UCSD-AML1 (cell line): ENCODE results near the gene KRTAP5-8.
"Not testable (repeated sequence)": the region's sequence is repeated elsewhere in the genome, so short reads cannot be mapped to it uniquely, and the experiment has no call there.

Source experiments
- DNase-seq: peaks from one replicate; lab custom pipeline; 2025; ENCODE audit not compliant: unreplicated experiment; lab: John Stamatoyannopoulos, UW

The KRTAP5-8 gene

DNA sequence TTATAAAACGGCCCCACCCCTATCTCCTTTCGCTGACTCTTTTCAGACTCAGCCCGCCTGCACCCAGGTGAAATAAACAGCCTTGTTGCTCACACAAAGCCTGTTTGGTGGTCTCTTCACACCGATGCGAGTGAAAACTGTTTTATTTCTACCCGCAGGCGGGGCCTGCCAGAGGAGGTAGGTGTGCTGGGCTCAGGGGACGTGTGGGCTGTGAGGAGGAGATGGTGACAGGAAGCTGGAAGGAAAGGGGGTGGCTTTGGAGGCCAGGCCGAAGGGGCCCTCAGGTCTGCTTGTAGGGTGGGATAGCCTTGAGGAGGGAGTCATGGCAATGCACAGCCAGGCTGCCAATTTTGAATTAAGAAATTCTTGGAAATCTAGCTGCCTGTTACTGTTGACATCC is 32.0 kb upstream of the KRTAP5-8 start:
- DNase-seq, result no peak

DNA sequence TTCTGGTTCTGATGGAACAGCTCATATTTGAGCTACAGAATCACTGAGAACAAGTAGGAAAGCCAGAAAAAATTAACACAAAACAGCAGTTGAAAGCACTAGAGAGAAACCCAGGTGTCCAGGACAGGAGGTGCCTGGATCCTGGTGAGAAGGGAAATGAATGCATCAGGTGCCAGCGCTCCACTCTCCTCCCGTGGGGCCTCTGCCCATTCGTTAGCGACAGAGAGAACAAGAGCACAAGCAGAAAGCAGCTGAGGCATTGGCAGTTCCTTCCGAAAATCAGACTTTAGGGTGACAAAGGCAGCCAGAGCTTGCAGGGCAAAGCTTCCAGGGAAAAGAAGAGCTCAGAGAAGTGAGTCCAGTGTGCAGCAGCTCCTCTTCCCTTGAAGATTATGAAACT is 30.7 kb upstream of the KRTAP5-8 start:
- no peak for DNase-seq

DNA sequence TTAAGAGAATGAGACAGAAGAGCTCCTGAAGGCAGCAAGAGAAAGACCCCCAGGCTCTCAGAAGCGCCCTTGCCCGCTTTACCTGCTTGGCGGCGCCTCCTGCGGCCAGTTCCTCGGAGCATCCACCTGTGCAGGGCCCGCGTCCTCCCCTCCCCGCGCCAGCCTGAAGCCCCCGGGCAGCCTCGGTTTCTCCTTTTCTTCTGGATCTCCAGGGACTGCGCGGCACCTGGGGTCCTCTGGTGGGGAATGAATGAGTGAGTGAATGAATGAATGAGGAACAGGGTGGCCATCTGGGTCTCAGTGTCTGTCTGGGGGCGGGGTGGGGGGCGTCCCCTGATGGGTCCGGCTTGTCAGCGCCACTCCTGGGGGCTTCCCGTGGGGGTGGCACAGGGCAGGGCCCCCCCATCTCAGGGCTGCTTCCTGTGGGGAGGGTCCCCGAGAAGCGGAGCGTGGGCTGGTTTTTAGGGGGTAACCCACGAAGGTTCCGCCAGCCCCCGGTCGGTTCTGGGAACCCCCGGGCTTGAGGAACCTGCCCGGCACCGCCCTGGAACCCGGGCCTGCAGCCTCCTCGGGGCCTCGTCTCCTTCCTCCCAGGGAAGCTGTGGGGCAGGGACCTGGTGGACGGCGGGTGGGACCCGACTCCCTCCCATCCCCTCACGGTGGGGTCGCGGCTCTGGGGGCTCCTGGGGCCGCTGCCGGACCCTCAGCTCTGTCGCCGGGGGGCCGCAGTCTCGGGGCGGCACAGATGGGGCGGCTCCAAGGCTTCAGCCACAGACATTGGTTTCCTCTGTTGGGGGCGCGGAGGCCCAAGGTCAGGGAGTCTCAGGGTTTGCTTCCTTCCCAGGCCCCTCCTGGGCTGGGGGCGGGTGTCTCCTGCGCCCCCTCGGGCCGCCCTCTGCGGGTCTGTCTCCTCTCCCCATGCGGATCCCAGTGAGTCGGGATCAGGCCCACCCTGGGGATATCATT is 19.0 kb upstream of the KRTAP5-8 start:
- no peak for DNase-seq

DNA sequence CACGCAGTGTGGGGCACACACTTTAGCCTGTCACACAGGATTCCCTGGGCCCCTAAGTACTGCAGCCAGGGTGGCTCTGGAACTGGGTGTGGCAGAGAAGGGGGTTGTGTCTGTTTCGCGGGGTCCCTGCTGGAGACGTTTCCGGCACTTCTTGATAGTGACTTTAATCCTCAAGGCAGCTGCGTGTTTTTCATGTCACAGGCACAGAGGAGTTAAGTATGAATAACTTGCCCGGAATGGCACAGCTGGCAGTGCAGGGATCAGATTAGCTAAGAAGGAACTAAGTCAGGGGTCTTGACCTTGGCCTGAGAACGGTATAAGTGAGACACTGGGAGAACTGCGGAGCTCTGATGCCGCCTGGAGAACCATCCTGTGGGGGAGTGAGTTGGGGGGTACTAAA is 18.3 kb upstream of the KRTAP5-8 start:
- no peak for DNase-seq

DNA sequence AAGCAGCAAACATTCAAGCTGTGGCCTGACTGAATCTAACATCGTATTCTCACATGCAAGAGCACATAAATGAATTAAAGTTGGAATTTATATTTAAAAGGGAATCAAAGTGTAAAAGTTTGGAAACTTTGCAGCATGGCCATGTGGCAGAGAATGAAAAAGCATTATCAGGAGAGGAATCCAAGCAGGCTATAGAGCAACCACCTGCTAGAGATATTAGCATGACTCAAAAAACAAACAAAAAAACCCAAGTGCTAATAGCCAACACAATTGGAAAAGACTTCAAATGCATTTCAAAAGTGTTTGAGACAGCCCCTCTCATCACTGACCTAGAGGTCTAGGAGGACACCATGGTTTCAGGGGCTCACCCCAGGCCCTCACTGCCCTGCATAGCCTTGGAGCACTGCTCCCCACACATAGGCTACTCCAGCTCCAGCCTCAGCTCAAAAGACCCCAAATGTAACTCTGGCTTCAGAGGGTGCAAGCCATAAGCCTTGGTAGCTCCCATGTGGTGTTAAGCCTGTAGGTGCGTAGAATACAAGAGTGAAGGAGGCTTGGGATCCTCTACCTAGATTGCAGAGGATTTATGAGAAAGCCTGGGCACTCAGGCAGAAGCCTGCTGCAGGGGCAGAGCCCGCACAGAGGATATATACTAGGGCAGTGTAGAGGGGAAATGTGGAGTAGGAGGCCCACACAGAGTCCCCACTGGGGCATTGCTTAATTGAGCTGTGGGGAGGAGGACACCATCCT is 12.5 kb upstream of the KRTAP5-8 start:
- DNase-seq, result no peak

DNA sequence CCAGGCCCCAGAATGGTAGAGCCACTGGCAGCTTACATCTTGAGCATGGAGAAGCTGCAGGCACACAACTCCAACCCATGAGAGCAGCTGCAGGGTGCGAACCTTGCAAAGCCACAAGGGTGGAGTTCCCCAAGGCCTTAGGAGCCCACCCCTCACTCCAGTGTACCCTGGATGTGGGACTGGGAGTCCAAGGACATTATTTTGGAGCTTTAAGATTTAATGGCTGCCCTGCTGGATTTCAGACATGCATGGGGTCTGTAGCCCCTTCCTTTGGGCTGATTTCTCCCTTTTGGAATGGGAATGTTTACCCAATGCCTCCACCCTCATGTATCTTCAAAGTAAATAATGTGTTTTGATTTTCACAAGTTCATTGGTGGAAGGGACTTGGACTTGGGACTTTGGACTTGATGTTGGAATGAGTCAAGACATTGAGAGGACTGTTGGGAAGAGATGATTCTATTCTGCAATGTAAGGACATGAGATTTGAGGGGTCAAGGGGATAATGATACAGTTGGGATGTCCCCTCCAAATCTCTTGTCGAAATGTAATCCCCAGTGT is 11.8 kb upstream of the KRTAP5-8 start:
- no peak for DNase-seq

DNA sequence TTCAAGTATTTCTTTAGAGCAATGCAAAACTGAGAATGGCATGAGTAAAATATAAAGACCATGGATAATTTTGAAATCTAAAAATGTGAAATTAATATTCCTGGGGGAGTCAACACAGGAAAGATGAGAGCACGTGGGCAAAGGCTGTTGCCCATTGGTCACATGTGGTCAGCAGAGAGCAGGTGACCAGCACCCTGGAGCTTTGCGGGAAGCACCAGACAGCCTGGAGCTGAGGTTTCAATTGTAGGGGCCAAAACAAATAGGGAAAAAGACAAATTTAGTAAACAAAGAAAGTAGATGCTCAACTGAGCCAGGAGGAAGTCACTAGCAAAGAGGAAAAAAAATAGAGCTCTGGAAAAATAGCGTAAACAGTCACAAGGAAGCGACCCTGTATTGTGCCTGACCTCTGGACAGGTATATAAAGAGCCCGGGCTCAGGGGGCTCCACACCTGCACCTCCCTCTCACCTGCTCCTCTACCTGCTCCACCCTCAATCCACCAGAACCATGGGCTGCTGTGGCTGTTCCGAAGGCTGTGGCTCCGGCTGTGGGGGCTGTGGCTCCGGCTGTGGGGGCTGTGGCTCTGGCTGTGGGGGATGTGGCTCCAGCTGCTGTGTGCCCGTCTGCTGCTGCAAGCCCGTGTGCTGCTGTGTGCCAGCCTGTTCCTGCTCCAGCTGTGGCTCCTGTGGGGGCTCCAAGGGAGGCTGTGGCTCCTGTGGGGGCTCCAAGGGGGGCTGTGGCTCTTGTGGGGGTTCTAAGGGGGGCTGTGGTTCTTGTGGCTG is 10.8 kb upstream of the KRTAP5-8 start, which contains the start of gene KRTAP5-7:
Gene KRTAP5-7, plus strand, starts transcription at position 472 of the 780 bp plus-strand sequence. Its CDS starts 34 bp downstream, at position 506.
- not testable (repeated sequence) for DNase-seq

DNA sequence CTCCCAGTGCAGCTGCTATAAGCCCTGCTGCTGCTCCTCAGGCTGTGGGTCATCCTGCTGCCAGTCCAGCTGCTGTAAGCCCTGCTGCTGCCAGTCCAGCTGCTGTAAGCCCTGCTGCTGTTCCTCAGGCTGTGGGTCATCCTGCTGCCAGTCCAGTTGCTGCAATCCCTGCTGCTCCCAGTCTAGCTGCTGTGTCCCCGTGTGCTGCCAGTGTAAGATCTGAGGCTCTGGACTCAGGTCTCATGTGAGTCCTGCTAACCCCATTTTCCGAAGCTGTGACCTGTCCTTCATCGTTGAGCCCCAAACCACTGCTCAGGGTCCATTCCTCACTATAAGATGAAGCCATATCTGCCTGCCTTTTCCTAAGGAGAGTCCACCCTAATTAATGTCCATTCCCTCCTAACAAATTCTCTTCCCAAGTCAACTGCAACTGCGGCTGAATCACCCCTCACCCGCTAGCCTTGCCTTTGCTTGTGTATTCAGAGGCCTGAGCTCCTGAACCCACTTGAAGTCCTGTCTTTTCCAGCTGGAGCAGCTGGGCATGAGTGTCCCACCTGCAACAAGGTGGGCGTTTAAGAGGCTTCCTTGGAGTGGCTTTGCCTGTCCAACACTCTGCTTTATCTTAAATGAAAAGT is 10.1 kb upstream of the KRTAP5-8 start:
- no peak for DNase-seq

DNA sequence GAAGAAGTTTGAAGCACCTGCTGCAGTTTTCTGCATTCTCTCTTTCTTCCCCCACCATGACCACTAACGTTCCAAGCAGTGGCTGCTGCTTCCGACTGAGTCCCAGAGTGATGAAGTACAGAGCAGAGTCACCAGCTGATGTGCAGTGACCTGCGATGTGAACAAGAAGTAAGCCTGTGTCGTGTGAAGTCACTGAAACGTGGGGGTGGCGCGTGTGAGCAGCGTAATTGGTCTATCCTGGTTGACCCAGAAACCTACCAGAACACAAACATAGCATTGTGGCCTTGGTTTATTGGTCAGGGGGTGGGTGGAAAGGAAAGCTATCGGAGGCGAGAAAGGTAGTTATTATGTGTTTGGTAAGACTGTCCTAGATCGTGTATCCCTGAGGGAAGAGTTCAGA is 7.2 kb upstream of the KRTAP5-8 start:
- DNase-seq, result no peak

DNA sequence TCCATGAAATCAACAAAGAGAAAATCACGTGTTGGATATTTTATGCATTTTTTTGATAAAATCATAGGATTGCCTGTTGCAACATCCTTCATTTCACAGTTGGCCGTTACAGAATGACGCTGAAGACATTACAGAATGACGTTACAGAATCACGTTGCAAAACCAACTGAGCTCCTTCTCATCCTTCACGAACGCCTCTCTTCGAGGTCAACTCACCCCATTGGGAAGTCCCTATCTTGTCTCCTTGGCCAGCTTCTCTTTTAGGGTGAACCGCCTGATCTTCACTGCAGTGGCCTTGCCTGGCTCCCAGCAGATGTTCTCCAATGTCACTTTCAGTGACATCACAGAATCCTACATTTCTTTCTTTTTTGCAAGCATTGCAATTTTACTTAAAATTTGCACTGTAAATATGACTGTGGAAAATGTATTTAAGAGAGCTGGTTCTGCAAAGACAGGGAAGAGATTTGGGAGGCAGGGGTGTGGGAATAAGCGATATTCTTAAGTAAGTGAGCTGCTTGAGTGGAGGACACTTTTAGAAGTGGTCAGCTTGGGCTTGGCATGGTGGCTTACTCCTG is 5.7 kb upstream of the KRTAP5-8 start:
- DNase-seq, result no peak

DNA sequence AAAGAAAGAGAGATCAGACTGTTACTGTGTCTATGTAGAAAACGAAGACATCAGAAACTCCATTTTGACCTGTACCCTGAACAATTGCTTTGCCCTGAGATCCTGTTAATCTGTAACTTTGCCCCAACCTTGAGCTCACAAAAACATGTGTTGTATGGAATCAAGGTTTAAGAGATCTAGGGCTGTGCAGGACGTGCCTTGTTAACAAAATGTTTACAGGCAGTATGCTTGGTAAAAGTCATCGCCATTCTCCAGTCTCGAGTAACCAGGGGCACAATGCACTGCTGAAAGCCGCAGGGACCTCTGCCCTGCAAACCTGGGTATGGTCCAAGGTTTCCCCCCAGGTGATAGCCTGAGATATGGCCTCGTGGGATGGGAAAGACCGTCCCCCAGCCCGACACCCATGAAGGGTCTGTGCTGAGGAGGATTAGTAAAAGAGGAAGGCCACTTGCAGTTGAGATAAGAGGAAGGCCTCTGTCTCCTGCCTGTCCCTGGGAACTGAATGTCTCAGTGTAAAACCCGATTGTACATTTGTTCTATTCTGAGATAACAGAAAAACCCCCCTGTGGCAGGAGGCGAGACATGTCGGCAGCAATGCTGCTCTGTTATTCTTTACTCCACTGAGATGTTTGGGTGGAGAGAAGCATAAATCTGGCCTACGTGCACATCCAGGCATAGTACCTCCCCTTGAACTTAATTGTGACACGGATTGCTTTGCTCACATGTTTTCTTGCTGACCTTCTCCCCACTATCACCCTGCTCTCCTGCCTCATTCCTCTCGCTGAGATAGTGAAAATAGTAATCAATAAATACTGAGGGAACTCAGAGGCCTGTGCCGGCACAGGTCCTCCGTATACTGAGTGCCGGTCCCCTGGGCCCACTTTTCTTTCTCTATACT is 2.9 kb upstream of the KRTAP5-8 start:
- DNase-seq, result not testable (repeated sequence)

DNA sequence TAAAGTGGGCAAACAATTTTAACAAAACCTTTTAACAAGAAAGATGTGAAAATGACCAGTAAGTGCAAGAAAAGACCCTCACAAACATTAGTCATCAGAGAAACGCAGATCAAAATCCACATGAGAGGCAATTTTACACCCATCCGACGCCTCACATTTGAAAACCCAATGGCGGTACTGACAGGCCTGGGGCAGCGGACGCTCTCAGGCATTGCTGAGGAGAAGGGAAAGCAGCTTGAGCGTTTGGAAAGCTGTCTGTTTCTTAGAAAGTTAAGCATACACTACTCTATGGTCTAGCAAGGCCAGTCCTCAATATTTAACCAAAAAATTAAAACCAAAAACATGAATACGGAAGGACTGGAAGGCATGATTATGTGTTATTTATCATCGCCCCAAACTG is 2.0 kb upstream of the KRTAP5-8 start:
- DNase-seq, result no peak

DNA sequence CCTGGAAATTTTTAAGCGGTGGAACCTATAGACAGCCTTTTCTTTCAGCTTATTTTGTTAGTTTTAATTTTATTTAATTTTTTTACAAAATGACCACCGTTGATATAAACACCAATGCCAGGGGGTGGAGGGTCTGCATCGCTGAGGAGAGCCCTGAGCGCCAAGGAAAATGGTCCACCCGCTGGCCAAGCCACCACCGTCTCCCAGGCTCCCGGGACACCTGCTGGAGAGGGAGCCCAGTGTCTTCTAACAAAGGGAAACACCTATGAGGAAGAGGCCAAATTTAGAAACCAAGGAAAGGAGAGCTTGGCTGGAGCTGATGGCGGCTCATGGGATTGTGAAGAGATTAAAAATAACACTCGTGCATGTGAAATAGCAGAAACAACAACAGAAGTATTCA is 288 bp upstream of the KRTAP5-8 start:
- DNase-seq, result no peak

DNA sequence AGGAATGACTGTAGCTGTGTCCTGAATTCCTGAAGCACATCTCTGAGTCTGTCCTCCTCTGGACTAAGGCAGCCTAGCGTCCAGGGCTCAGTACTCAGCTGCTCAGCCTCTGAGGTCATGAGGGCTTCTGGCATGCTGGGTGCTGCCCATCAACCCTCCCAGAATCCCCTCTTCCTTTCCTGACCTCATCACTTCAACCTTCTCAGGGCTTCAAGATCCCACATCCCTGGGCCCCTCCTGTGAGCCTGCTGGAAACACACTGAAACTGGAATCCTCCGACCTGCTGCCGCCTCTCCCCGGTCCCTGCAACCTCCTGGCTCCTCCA is 803 bp downstream of the KRTAP5-8 start:
- DNase-seq, result no peak

DNA sequence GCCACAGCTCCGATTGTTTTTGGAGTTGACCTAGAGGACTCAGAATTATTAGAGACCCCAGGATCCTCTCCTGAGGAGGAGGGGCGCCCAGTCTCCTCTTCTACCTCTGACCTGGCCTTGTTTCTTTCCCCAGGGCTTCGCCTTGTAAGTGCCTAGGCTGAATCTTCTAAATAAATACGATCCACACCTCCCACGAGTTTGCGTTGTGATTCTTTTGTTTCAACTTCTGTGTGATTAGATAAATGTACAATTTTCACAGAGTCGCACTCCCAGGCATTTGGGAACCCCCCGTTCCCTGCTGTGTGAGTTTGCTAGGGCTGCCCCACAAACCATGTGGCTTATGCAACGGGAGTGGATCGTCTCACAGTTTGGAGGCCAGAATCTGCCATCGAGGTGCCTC is 1.2 kb downstream of the KRTAP5-8 start:
- no peak for DNase-seq

DNA sequence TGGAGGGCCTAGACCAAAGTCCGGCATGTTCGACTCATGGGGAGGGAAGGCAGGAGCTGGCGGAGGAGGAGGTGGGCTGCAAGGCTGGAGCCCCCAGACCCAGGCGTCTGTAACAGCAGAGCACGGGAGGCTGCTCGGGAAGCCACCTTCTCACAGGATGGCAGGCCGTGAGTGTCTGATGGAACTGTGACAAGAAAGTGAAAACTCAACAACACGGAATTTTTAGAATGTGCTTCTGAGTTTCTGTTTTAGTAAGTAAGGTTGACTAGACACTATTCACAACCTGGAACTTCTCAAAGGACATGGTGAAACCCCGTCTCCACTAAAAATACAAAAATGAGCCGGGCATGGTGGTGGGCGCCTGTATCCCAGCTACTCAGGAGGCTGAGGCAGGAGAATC is 2.1 kb downstream of the KRTAP5-8 start:
- not testable (repeated sequence) for DNase-seq

DNA sequence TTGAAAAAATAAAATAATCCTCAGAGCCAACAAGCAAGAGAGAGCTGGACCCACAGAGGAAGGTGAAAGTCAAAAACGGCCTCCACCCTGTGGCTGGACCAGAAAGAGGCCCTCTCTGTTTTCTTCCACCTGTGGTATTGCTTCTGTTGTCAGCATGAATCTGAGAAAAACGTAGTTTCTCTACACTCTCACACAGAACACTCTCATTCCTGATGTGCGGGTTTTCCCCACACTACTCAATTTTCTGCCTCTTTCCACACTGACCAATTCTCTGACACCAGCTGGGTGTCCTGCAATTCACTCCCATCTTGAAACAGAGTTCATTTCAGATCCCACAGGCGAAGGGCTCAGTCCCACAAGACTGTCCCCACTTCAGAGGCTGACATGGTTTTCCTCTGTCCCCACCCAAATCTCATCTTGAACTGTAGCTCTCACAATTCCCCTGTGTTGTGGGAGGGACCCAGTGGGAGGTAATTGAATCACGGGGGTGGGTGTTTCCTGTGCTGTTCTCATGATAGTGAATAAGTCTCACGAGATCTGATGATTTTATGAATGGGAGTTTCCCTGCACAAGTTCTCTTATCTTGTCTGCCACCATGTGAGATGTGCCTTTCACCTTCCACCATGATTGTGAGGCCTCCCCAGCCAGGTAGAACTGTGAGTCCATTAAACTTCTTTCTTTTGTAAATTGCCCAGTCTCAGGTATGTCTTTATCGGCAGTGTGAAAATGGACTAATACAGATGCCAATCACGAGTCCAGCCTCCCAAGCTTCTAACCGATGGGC is 2.9 kb downstream of the KRTAP5-8 start:
- DNase-seq, result not testable (repeated sequence)

DNA sequence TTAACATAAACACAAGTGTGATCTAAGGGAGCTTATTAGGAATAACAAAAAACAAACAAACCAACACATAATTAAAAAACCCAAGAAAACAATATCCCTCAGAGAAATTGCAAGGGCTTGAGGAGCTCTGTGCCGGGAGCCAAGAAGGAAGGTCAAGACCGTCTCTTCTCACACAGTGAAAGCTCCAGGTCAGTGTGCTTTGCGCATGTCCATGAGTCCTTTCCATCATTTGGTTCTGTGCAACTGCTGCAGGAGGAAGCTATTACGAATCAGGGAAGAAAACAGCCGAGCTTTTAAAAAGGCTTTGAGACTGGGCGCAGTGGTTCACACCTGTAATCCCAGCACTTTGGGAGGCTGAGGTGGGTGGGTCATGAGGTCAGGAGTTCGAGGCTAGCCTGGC is 4.6 kb downstream of the KRTAP5-8 start:
- DNase-seq, result no peak
